ENCODE measurements around the gene SLC35G1.

DNA sequence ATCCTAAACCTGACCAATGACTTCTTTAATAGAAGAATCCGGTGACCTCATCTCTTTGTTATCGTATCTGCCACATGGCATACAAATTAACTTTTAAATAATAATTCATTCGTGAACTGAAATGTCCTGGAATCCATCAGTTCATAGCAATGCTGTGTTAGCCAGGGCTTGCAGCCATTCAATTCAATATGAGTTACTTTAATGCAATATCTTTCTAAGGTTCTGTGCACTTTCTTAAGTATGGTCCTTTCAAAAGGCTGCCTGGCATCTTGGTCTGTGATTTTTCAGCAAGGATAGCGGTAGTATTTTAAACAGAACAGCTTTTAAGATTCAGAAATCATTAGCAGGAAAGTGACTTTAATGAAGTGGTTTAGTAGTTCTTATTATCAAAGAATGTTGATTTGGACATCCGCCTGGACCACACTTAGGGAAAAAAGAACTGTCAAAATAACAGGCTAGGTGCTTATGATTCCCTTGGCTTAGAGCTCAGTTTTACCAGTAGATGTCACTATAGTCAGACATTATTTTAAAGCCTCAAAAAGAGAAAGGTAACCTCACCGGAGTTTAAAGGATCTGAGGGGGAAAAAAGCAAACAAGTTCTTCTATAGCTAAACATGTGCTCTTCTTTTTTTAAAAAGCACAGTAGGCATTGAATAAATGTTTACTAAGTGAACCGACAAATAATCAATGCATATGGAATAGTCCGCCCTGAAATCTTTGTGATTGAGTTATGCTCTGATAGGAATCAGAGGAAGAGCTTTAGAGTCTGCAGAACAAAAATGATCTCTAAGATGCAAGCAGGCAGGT lies 22.7 kb downstream of the SLC35G1 start:
- TF ChIP-seq, protein P1, sequence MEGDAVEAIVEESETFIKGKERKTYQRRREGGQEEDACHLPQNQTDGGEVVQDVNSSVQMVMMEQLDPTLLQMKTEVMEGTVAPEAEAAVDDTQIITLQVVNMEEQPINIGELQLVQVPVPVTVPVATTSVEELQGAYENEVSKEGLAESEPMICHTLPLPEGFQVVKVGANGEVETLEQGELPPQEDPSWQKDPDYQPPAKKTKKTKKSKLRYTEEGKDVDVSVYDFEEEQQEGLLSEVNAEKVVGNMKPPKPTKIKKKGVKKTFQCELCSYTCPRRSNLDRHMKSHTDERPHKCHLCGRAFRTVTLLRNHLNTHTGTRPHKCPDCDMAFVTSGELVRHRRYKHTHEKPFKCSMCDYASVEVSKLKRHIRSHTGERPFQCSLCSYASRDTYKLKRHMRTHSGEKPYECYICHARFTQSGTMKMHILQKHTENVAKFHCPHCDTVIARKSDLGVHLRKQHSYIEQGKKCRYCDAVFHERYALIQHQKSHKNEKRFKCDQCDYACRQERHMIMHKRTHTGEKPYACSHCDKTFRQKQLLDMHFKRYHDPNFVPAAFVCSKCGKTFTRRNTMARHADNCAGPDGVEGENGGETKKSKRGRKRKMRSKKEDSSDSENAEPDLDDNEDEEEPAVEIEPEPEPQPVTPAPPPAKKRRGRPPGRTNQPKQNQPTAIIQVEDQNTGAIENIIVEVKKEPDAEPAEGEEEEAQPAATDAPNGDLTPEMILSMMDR (IDR thresholded peaks at IDR 0.05) = peak; percentile 7 to 64 (median 56)
- TF ChIP-seq POLR2A (IDR thresholded peaks at IDR 0.05) = no peak
